ENCODE data around the gene TMEM175. TPM values are rescaled to one million over a fixed set of nuclear protein-coding genes. Genes with fewer than 3 reads are reported as not detected.

TMEM175 gene
- total RNA-seq, 2 donors from 2014 or later: 44.1 to 74.6 TPM

DNA sequence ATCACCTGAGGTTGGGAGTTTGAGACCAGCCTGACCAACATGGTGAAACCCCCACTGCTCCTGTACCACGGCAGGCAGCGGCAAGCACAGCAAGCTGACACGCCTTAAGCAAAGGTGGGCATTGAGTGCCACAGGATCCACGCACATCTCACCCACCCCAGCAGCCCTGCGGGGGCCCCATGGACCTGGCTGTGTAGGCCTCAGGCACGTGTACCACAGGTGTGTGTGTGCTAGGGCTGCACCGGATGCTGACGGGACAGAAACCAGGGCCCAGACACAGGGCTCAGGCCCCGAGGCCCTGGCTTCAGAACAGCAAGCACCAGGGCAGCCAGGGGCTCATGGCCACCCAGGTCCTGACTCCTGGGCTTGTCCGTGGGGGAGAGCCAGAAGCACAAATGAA is 46.9 kb upstream of the TMEM175 start:
- Histone ChIP-seq H3K27ac (no peak overlapping the region), H3K27me3 (replicated peaks; ENCODE audit: insufficient read depth) (no peaks in the 10 kb centered on the region), H3K4me3 (no peak overlapping the region), H3K36me3 (peaks cover 0 to 15% of the 10 kb centered on the region in 2 donors), H3K4me1 (replicated peaks) (no peaks in the 10 kb centered on the region), H3K9me3 (no peaks in the 10 kb centered on the region)
- TF ChIP-seq, protein P1, sequence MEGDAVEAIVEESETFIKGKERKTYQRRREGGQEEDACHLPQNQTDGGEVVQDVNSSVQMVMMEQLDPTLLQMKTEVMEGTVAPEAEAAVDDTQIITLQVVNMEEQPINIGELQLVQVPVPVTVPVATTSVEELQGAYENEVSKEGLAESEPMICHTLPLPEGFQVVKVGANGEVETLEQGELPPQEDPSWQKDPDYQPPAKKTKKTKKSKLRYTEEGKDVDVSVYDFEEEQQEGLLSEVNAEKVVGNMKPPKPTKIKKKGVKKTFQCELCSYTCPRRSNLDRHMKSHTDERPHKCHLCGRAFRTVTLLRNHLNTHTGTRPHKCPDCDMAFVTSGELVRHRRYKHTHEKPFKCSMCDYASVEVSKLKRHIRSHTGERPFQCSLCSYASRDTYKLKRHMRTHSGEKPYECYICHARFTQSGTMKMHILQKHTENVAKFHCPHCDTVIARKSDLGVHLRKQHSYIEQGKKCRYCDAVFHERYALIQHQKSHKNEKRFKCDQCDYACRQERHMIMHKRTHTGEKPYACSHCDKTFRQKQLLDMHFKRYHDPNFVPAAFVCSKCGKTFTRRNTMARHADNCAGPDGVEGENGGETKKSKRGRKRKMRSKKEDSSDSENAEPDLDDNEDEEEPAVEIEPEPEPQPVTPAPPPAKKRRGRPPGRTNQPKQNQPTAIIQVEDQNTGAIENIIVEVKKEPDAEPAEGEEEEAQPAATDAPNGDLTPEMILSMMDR (IDR thresholded peaks at IDR 0.05): no peak
- TF ChIP-seq POLR2A (IDR thresholded peaks at IDR 0.05) (no peak), POLR2AphosphoS5 (IDR thresholded peaks at IDR 0.05) (no peak)
- 90% methylated on average over 10 of the region's 10 CpGs for WGBS
- no peak for DNase-seq (ENCODE audit: low spot score)
- intact Hi-C loops (cut with DNase I): no loop called here

DNA sequence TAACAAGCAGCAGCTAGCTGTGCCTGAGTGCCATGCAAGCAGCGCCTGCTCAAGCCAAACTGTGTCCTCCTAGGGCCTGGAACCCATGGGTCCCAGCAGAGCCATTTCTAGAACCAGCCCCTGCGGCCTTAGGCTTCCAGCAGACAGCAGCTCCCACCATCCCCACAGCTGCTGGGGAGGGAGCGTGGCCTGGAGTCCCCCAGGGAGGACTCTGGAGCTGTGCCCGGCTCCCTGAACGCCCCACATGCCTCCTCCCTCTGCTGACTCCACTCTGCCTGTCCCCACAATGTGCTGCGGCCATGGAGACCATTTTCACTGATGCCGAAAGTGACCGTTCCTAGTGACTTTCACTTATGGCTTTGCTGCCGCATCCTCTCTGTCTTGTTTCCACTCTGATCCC is 46.0 kb upstream of the TMEM175 start:
- Histone ChIP-seq H3K9me3 (no peaks in the 10 kb centered on the region), H3K36me3 (peaks cover 0 to 15% of the 10 kb centered on the region in 2 donors), H3K4me1 (replicated peaks) (no peaks in the 10 kb centered on the region), H3K27ac (no peak overlapping the region), H3K4me3 (no peak overlapping the region), H3K27me3 (replicated peaks; ENCODE audit: insufficient read depth) (no peaks in the 10 kb centered on the region)
- 84% methylated on average over 9 of the region's 9 CpGs for WGBS
- TF ChIP-seq POLR2AphosphoS5 (IDR thresholded peaks at IDR 0.05) (no peak), POLR2A (IDR thresholded peaks at IDR 0.05) (no peak)
- TF ChIP-seq, protein P1 (IDR thresholded peaks at IDR 0.05): no peak
- no peak for DNase-seq (ENCODE audit: low spot score)
- intact Hi-C loops (cut with DNase I): no loop called here

DNA sequence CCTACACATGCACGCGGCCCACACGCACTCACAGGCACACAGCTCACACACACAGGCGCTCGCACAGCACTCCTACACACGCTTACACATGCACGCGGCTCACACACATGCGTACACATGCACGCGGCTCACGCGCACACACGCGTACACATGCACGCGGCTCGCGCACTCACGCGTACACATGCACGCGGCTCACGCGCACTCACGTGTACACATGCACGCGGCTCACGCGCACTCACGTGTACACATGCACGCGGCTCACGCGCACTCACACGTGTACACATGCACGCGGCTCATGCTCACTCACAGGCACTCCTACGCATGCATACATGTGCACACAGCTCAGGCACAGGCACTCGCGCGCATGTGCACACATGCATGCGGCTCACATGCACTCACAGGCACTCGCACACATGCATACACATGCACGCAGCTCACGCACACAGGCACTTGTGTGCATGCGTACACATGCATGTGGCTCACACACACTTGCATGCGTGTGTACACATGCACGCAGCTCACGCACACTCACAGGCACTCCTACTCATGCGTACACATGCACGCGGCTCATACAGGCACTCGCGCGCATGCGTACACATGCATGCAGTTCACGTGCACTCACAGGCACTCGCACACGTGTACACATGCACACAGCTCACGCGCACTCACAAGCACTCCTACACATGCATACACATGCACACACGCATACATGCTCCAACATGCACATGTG is 45.1 kb upstream of the TMEM175 start:
- WGBS: 95% methylated on average over 63 of the region's 63 CpGs
- intact Hi-C loops (cut with DNase I): no loop called here
- Histone ChIP-seq H3K4me1 (replicated peaks) (no peaks in the 10 kb centered on the region), H3K9me3 (no peaks in the 10 kb centered on the region), H3K27me3 (replicated peaks; ENCODE audit: insufficient read depth) (no peaks in the 10 kb centered on the region), H3K4me3 (no peak overlapping the region), H3K27ac (no peak overlapping the region), H3K36me3 (peaks cover 0 to 6% of the 10 kb centered on the region in 2 donors)
- no peak for TF ChIP-seq POLR2AphosphoS5 (IDR thresholded peaks at IDR 0.05)
- TF ChIP-seq, protein P1 (IDR thresholded peaks at IDR 0.05): no peak
- no peak for TF ChIP-seq POLR2A (IDR thresholded peaks at IDR 0.05)
- no peak for DNase-seq (ENCODE audit: low spot score)

DNA sequence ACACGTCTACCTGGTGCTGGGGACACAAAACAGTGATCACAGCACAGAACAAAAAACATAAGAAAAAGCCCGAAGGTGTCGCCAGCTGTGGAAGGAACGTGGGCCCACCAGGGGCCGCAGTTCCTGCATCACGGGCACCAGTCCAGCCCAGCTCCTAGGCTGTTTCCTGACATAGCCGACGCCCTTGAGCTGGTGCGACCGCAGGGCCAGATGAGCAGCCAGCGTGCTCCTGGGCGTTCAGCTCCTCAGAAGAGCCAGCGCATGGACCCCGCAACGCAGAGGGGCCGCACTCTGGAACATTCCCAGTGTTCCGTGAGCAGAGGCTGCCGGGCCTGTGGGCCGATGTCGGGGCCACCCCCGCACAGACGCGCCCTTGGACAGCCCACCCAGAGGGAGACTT is 44.2 kb upstream of the TMEM175 start:
- H3K4me1 ChIP-seq (replicated peaks): no peaks in the 10 kb centered on the region
- H3K9me3 ChIP-seq: no peaks in the 10 kb centered on the region
- intact Hi-C loops (cut with DNase I): no loop called here
- no peak for DNase-seq (ENCODE audit: low spot score)
- TF ChIP-seq, protein P1 (IDR thresholded peaks at IDR 0.05): no peak
- TF ChIP-seq POLR2A (IDR thresholded peaks at IDR 0.05) (no peak), POLR2AphosphoS5 (IDR thresholded peaks at IDR 0.05) (no peak)
- H3K36me3 ChIP-seq: peaks cover 4 to 5% of the 10 kb centered on the region in 2 donors
- H3K27ac ChIP-seq: no peak overlapping the region
- H3K27me3 ChIP-seq (replicated peaks; ENCODE audit: insufficient read depth): no peaks in the 10 kb centered on the region
- H3K4me3 ChIP-seq: no peak overlapping the region
- WGBS: 84% methylated on average over 19 of the region's 23 CpGs

DNA sequence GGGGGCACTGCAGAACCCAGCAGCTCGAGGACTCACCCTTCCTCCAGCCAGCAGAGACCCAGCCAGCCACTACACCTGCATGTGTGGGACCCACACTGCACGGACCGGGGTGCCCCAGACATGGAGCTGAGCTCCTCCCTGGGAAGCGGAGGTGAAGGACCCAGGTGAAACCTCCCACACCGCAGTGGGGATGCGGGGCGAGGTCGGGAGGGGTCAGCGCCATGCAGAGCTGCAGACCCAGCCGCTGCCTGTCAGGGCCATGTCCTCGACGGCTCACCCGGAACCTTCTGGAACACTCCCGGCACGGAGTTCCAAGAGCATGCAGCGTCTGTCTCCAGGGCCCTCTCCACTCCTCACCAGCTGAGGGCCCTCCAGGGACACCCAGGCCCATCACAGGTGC is 42.7 kb upstream of the TMEM175 start:
- Histone ChIP-seq H3K27ac (no peak overlapping the region), H3K36me3 (peaks cover 0 to 4% of the 10 kb centered on the region in 2 donors), H3K9me3 (no peaks in the 10 kb centered on the region), H3K4me1 (replicated peaks) (no peaks in the 10 kb centered on the region), H3K4me3 (no peak overlapping the region), H3K27me3 (replicated peaks; ENCODE audit: insufficient read depth) (no peaks in the 10 kb centered on the region)
- intact Hi-C loops (cut with DNase I): no loop called here
- TF ChIP-seq, protein P1 (IDR thresholded peaks at IDR 0.05): no peak
- TF ChIP-seq POLR2A (IDR thresholded peaks at IDR 0.05) (no peak), POLR2AphosphoS5 (IDR thresholded peaks at IDR 0.05) (no peak)
- no peak for DNase-seq (ENCODE audit: low spot score)
- 93% methylated on average over 15 of the region's 16 CpGs for WGBS

All from prostate gland (tissue), 2 donors.